GM21367 (cell line): ENCODE measurements around the gene NUP85.
A peak's percentile ranks its signal among the peaks of the same experiment; 100 is the strongest.
"Not testable (repeated sequence)": the region's sequence is repeated elsewhere in the genome, so short reads cannot be mapped to it uniquely, and the experiment has no call there.

Source experiments
- ATAC-seq: cut with Tn5 transposase; IDR thresholded peaks from one replicate; pipeline ENCODE4 v1.9.1; 2021; ENCODE audit not compliant: unreplicated experiment

The NUP85 gene, protein sequence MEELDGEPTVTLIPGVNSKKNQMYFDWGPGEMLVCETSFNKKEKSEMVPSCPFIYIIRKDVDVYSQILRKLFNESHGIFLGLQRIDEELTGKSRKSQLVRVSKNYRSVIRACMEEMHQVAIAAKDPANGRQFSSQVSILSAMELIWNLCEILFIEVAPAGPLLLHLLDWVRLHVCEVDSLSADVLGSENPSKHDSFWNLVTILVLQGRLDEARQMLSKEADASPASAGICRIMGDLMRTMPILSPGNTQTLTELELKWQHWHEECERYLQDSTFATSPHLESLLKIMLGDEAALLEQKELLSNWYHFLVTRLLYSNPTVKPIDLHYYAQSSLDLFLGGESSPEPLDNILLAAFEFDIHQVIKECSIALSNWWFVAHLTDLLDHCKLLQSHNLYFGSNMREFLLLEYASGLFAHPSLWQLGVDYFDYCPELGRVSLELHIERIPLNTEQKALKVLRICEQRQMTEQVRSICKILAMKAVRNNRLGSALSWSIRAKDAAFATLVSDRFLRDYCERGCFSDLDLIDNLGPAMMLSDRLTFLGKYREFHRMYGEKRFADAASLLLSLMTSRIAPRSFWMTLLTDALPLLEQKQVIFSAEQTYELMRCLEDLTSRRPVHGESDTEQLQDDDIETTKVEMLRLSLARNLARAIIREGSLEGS

DNA sequence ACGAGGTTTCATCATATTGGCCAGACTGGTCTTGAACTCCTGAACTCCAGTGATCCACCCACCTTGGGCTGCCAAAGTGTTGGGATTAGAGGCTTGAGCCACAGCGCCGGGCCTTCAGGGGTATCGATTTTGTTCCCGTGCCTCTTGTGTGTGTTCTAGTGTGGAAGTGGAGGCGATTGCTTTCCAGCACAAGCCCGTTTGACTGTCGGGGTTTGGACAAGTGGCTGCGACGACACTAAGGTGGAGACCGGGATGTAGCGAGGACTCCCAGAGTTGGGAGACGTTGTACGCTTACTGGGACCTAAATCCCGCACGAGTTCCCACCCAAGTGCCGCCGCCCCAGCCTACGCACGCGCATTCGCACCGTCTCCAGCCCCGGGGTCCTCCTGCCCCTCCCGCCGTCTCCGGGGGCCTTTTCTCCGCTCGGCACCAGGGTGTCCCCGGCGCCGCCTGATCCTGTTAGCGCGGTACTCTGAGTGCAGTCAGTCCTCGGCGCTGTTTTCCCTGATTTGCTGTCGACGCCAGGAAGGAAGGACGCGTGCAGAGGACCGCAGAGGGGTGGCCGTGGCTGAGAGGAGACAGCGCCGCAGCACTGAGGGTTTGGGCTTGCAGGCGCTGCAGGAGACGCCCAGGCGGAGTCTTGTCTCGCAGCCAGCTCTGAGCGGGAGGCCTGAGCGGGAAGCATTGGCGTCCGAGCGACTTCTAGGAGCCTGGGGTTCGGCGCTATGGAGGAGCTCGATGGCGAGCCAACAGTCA lies at the start of gene NUP85:
TSS of gene NUP85 (plus strand) at position 643 of the 756 bp plus-strand sequence. CDS start at position 726, 83 bp downstream.
- peak; percentile 45 for ATAC-seq

DNA sequence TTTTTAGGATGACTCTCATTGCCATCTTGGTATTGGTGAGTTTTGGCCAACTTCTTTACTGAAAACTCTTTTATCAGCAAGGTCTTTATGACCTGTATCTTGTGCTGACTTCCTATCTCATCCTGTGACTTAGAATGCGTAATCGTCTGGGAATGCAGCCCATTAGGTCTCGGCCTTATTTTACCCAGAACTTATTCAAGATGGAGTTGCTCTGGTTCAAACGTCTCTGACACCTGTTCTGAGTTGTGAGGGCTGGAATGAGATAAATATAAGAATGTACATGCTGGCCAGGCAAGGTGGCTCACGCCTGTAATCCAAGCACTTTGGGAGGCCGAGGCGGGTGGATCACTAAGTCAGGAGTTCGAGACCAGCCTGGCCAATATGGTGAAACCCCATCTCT lies 47.0 kb upstream of the NUP85 start:
- not testable (repeated sequence) for ATAC-seq

DNA sequence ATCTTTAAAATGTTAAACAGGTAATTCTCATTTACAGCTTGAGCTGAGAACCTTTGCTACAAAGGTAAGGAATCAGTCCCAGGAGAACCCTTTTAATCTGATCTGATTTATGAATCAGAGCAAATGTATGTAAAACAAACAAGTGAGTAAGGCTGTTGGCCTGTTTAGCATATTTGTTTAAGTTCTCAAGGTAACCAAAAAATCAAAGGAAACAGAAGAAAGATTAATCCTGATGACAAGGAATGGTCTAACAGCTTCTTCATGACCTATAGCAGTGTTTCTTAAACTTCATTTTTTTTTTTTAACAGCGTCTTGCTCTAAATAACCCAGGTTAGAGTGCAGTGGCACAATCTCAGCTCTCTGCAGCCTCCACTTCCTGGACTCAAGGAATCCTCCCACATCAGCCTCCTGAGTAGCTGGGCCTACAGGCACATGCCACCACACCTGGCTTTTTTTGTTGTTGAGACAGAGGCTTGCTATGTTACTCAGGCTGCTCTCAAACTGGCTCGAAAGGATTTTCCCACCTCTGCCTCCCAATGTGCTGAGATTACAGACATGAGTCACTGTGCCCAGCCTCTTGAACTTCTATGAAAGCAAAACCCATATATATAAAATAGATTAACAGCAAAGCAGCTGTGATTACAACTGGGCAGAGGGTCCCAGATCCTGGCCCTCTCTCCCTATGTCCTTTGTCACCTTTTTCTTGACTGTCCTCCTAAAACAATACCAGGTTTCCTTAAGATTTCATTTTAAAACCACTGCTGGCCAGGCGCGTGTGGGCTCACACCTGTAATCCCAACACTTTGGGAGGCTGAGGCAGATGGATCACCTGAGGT lies 46.1 kb upstream of the NUP85 start:
- no peak for ATAC-seq

DNA sequence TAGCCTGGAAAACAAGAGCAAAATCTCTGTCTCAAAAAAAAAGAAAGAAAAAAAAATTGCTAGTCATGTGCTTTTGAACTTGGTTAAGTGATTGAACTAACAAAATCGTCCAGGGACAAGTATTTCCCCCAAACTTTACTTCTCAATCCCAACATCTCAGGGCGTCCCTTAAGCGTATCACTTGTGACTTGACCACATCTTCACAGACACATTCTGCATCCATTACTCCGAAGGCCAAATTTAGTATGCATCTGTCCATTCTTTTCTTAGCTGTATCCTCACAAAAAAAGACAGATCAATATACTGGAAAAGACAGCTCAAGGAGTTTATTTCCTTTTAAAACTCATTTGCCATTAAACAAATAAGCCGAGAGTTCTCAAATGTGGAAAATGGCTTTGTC lies 45.3 kb upstream of the NUP85 start:
- ATAC-seq, result no peak

DNA sequence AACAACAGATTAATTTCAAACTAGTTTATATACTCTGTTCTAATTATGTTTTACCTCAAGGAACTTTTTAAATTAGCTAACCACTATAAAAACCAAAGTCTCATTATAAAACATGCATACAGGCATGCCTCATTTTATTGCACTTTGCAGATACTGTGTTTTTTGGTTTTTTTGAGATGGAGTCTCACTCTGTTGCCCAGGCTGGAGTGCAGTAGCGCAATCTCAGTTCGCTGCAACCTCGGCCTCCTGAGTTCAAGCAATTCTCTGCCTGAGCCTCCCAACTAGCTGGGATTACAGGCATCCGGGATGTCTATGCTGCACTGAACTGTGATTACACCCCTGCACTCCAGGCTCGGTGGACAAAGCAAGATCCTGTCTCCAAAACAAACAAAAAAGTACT lies 42.4 kb upstream of the NUP85 start:
- no peak for ATAC-seq

DNA sequence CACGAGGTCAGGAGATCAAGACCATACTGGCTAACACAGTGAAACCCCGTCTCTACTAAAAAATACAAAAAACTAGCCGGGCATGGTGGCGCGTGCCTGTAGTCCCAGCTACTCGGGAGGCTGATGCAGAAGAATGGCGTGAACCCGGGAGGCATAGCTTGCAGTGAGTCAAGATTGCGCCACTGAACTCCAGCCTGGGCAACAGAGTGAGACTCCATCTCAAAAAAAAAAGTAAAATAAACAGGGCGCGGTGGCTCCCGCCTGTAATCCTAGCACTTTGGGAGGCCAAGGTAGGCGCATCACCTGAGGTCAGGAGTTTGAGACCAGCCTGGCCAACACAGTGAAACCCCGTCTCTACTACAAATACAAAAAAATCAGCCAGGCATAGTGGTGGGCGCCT lies 40.9 kb upstream of the NUP85 start:
- ATAC-seq, result not testable (repeated sequence)

DNA sequence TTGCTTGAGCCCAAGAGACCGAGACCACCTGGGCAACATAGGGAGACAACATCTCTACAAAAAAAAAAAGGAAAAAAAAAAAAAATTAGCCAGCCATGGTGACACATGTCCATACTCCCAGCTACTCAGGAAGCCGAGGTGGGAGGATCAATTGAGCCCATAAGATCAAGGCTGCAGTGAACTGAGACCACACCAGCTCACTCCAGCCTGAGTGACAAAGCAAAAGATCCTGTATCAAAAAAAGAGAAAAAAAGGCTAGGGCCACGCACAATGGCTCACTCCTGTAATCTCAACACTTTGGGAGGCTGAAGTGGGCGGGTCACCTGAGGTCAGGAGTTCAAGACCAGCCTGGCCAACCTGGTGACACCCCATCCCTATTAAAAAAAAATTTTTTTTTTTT lies 36.5 kb upstream of the NUP85 start:
- ATAC-seq, result no peak

DNA sequence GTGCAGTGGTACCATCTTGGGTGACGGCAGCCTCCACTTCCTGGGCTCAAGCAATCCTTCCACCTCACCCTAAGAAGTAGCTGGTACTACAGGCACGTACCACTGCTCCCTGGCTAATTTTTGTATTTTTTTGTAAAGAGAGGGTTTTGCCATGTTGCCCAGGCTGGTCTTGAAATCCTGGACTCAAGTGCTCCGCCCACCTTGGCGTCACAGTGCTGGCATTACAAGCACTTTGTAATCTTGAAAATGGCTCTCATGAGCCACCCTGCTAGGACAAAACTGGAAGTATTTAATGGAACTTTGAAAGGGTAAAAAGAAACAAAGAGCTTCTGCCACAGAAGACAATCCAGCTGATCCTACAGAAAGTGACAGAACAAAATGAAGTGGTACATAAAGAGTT lies 32.0 kb upstream of the NUP85 start:
- ATAC-seq, result no peak

DNA sequence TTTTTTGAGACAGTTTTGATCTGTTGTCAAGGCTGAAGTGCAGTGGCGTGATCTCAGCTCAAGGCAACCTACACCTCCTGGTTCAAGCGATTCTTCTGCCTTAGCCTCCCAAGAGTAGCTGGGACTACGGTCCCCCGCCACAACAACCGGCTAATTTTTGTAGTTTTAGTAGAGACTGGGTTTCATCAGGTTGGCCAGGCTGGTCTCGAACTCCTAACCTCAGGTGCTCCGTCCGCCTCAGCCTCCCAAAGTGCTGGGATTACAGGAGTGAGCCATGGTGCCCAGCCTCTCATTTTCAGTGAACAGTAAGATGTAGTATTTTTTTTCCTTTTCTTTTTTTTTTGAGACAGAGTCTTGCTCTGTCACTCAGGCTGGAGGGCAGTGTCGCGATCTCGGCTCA lies 30.5 kb upstream of the NUP85 start:
- ATAC-seq, result no peak

DNA sequence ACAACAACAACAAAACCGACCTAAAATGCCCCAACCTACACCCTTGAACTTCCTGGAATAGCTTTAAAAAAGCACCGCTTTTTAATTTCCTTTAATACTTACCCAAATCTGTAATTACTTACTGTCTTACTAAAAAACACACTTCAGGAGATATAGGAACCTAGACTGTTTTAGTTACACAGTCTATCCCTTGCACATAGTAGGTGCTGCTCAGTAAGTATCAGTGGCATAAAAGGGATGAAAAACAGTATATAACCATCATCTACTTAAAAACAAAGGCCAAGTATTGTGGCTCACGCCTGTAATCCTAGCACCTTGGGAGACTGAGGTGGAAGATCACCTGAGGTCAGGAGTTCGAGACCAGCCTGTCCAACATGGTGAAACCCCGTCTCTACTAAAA lies 28.9 kb upstream of the NUP85 start:
- ATAC-seq, result no peak

DNA sequence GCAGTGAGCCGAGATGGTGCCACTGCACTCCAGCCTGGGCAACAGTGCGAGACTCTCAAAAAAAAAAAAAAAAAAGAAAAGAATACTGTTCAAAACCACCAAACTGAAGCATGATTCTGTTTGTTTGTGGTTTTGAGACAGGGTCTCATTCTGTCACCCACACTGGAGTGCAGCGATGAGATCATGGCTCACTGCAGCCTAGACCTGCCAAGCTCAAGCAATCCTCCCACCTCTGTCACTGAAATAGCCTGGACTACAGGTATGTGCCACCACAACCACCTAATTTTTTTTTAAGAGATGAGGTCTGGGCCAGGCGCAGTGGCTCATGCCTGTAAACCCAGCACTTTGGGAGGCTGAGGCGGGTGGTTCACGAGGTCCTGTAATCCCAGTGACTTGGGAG lies 27.0 kb upstream of the NUP85 start:
- ATAC-seq, result no peak

DNA sequence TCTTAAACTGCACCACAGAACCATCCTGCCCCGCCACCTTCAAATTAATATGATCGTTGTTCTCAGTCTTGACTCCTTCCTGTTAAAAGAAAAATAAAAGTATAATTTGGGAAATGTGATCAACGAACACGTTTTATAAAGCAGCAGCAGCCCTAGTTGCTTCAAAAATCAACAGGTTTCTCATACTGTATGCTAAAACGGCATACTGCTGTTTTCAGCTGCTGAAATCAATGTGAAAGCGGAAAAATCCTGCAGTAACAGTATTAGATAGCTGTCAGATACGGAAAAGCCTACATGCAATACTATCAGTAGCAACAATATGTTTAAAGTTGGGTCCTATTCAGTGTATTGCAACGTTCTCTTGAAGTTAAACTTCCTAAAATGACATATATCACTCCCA lies 24.4 kb upstream of the NUP85 start:
- ATAC-seq, result no peak

DNA sequence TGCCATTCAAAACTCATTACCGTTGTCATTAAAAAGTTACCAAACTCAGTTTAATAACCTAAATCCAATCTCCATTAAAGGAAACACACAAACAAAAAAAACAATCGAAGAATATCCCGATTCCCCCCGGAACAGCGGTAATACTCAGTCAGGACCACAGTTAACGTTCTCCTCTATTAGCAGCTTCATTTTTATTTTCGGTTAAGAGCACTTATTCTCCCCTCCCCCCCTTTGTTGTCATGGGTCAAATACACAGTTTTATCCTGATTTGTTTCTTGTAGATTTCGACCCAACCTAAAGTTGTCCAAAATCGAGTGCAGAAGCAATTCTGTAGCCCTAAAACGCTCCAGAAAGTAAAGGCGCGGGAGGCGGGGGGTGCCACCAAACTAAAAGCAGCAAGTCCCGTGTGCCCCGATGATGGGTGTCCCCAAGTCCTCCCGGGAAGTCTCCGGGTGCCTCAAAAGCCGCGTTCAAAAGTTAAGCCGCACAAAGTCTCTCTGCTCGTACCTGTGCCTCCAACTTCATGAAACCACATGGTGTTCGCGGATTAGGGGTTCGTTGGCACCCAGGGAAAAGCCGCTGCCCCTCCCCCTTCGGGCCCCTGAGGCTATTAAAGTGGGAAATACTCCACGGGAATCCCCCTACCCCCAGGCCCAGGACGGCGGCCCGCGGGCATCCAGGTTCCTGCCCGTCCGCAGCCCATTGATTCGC lies 23.7 kb upstream of the NUP85 start:
- peak; percentile 7 for ATAC-seq

DNA sequence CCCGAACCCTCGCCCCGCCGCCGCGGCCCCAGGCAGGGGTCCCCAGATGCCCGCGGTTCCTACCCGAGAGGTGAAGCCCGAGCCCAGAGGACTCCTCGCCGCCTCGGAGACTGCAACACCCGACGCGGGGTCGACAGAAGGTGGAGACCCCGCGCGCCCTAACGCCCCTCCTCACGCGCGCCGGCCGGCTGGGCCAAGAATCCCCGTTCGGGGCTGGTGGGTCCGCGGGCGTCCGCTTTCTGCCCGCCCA lies 23.2 kb upstream of the NUP85 start:
- peak; percentile 16 for ATAC-seq

DNA sequence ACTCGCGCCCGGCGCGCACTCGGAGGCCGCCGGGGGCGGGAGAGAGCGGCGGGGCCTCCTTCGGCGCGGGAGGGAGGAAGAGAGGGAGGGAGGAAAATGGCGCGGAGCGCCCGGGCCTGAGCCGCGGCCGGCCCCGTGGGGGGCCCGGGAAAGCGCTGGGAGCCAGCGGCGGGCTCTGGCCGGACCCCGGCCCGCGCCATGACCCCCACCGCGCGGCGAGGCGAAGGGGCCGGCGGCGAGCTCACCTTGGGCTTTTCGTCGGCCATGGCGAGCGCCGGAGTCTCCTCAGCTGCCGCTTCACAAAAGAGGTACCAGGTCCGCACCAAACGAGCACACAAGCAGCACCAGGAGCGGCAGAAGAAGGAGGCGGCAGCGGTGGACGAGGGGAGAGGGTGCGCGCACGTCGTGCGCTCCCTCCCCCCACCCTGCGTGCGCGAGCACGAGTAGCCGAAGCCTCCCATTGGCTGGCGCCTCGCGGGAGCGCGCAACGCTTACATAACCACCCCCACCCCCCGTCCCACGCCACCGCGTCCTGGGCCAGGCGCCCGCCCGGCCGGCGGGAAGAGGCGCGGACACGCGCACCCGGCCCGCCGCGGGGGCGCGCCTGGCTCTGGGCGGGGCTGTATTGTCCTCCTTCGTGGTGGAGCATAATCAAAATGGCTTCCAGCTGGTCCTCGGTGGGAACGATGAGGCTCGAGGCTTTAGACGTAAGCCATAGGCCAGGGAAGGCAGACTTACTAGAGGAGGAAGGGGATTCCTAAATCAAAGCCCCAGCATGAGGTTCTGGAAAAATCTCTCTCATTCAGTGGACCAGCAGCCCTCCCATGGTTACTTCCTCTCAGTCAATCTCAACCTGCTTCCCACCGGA lies 22.7 kb upstream of the NUP85 start, which contains the start of gene SUMO2:
TSS of gene SUMO2 (minus strand) at position 391 of the 868 bp plus-strand sequence. CDS start at position 266, 125 bp downstream.
- peak; percentile 64 for ATAC-seq

DNA sequence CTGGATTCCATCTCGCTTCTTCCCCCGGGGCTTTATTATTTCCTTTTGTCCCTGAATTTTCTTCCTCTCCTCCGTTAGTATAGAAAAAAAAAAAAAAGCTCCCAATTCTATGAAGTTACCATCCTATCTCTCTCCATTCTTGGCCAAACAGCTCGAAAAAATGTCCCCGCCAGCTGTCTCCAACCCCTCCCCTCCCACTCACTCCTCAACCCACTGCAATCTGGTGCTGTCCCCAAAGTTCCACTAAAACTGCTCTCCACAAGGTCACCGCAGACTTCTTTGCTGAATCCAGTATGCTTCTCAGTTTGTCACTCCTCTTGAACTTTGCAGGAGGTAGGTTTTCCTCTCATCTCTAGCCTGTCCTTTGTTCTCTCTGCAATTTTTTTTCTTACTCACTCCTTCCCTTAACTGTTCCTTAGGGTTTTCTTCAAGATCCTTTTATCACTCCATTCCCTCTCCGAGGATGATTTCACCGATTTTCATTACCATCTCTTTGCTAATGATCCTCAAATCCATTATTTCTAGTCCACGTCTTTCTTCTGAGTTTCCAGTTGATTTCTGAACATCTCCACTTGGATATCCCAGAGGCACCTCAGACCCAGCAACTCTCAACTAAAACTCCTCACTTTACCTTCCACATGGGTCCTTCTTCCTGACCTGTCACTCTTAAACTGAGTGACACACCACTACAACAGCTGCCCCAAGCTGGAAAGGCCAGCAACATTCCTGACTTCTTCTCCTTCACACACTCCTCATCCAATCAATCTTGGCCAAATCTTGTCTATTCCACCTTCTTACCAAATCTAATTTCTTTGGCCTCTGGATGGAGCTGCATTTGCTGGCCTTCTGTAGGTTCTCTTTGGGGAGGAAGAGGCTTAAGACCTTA lies 21.2 kb upstream of the NUP85 start:
- ATAC-seq, result no peak

DNA sequence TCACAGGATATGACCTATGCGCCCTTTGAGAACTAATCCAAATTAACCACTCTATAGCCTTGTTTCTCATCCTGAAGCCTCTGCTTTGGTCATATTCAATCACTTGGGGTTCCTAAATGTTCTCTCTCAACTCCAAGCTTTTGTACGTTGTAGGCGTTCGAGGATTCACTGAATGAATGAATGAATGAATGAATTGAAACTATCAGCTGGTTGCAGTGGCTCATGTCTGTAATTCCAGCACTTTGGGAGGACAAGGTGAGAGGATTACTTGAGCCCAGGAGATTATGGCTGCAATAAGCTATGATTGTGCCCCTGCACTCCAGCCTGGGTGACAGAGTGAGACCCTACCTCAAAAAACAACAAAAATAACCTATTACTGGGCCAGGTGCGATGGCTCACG lies 16.9 kb upstream of the NUP85 start:
- no peak for ATAC-seq

DNA sequence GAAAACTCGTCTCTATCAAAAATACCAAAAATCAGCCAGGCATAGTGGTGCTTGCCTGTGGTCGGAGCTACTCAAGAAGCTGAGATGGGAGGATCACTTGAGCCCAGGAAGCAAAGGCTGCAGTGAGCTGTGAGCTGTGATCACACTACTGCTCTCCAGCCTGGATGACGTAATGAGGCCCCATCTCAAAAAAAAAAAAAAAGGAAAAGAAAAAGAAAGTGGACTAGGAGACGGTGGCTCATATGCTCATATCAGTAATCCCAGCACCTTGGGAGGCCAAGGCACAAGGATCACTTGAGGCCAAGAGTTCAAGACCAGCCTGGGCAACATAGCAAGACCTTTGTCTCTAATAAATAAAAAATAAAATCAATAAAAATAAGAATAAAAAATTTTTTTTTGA lies 13.9 kb upstream of the NUP85 start:
- no peak for ATAC-seq

DNA sequence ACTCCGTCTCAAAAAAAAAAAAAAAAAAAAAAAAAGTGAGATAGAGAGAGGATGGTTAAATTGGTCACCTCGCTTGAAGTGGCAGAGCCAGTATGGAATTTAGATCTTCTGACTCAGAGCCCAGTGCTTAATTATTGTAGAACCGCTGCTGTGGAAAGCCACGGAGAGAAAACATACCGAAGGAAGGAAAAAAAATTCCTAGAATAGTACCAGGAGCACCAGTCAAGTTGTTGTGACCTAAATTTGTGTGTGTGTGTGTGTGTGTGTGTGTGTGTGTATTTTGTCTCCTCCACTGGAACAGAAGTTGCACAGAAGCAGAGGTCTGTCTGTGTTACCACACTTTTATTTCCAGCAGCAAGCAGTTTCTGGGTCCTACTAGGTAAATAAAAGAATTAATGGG lies 10.6 kb upstream of the NUP85 start:
- ATAC-seq, result no peak
